Transverse colon (tissue), 4 donors: ENCODE data around the gene UBE2J1. TPM values are rescaled to one million over a fixed set of nuclear protein-coding genes. Genes with fewer than 3 reads are reported as not detected.
A peak's percentile ranks its signal among the peaks of the same experiment; 100 is the strongest.

Experiments used
- DNase-seq: peaks from one replicate; pipeline ENCODE4 v3.0.0-alpha.2; 2019
- H3K27ac ChIP-seq, 4 donors: fragments of 200-600 bp; sonication (generic); 2 replicates each; pipeline ENCODE4 v1.5.1; 2016 to 2018; ENCODE audit warnings: inconsistent platforms in 4 of 4
- H3K27me3 ChIP-seq: fragments of 200-600 bp; sonication (generic); 2 replicates; pipeline ENCODE4 v1.5.1; 2017; ENCODE audit warnings: inconsistent platforms
- H3K36me3 ChIP-seq, 4 donors: fragments of 200-600 bp; sonication (generic); 2 replicates each; pipeline ENCODE4 v1.5.1; 2017 to 2019; ENCODE audit warnings: inconsistent platforms in 4 of 4
- H3K4me1 ChIP-seq, 4 donors: fragments of 200-600 bp; sonication (generic); 2 replicates each; pipeline ENCODE4 v1.5.1; 2017 to 2020; ENCODE audit warnings: inconsistent platforms in 4 of 4
- H3K4me3 ChIP-seq, 4 donors: fragments of 200-600 bp; sonication (generic); 1 replicate in 1 of 4; 2 replicates in 3 of 4; pipeline versions ENCODE4 v1.5.1 to v1.6.1; 2017 to 2019; ENCODE audit warnings: inconsistent platforms in 4 of 4
- H3K9me3 ChIP-seq, 2 donors: fragments of 200-600 bp; sonication (generic); 2 replicates each; pipeline ENCODE4 v1.5.1; 2017 to 2019; ENCODE audit warnings: inconsistent platforms in 2 of 2
- CTCF ChIP-seq, 5 experiments: fragments of 200-600 bp in 3 of 5; fragments of 450-650 bp in 2 of 5; sonication (generic) in 3 of 5; IDR thresholded peaks; 1 replicate in 2 of 5; 2 replicates in 3 of 5; pipeline ENCODE4 v1.5.1; 2016 to 2017; ENCODE audit warnings: antibody characterized with exemption in 5 of 5, inconsistent platforms in 3 of 5, mild to moderate bottlenecking in 2 of 5, moderate library complexity in 1 of 5
- EP300 ChIP-seq: sonication (generic); formaldehyde crosslinking; IDR thresholded peaks from one replicate; pipeline ENCODE4 v1.6.1; 2017; ENCODE audit warnings: antibody characterized with exemption, low read depth
- POLR2A ChIP-seq: fragments of 450-650 bp; IDR thresholded peaks from one replicate; pipeline ENCODE4 v1.6.1; 2016; ENCODE audit warnings: antibody characterized with exemption, mild to moderate bottlenecking, moderate library complexity
- POLR2AphosphoS5 ChIP-seq, 3 donors: sonication (generic); formaldehyde crosslinking; IDR thresholded peaks; one replicate each; pipeline ENCODE4 v1.6.1; 2016; ENCODE audit warnings: antibody characterized with exemption in 3 of 3
- WGBS, 2 donors: methylation state at CpG; one replicate each; pipeline ENCODE4 v1.1.5; 2018; ENCODE audit warnings: low coverage in 1 of 2; 5-methylcytosine and 5-hydroxymethylcytosine counted together
- in situ Hi-C, 4 donors: fragments of 200-750 bp; cut with MboI; loops; one replicate each; pipeline versions ENCODE4 v1.15.0 to v1.15.1; 2017; ENCODE audit warnings: low sequenced_read_pairs in 3 of 4, low pct_ligation_motif_present in 1 of 4, low pct_unique_long_range_greater_than_20kb in 1 of 4
- intact Hi-C: fragments of 100-400 bp; cut with DNase I; formaldehyde crosslinking; loops from one replicate; pipeline ENCODE4 v1.15.1; 2023; ENCODE audit warnings: low total_unique reads
- total RNA-seq, 4 donors: library from RNA; depleted of rRNA; stranded (reverse); fragments of >200 nt; gene quantifications; one replicate each; pipeline ENCODE4 v1.1.0, GENCODE V29; 2016

UBE2J1 gene
- total RNA-seq, 4 donors from 2014 or later: 27.3 to 52.9 (median 38.2) TPM

GRCh38 chr6:89381031-89381430, 28.5 kb upstream of the UBE2J1 start:
- intact Hi-C loops: no loop called here
- DNase-seq: no peak
- Histone ChIP-seq H3K4me1 (no peaks in the 10 kb centered on the region), H3K27me3 (no peaks in the 10 kb centered on the region), H3K36me3 (no peaks in the 10 kb centered on the region), H3K9me3 (no peaks in the 10 kb centered on the region), H3K27ac (no peak overlapping the region), H3K4me3 (no peak overlapping the region)
- TF ChIP-seq CTCF (IDR thresholded peaks at IDR 0.05) (no peak), EP300 (no peak), POLR2A (no peak), POLR2AphosphoS5 (IDR thresholded peaks at IDR 0.05) (no peak)
- 91% methylated on average over 2 of the region's 2 CpGs; no CpG with 5 or more reads in 1 of the 2 donors for WGBS, 2 donors
- in situ Hi-C loops: no loop called here

DNA sequence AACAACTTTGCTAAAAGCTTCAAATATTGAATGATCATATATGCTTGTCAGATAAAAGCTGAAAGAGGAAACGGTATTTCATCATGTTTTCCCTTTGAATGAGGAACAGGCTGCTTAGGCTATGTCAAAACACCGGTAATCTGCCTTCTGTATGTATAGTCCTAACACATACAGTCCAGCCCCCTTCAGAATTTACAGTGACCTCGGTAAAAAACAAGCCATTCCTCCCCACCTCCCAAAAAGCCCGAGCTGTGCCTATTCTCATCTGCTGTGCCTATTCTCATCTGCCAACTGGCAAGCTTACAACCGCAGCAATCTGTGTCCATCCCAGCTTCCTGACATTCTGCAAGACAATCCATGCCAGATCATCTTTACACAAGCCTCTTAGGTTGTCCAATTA, 26.8 kb upstream of the UBE2J1 start:
- 59 to 77% methylated on average over 5 of the region's 5 CpGs for WGBS, 2 donors
- Histone ChIP-seq H3K4me1 (peaks cover 0 to 6% (median 2%) of the 10 kb centered on the region in 4 donors), H3K4me3 (no peak overlapping the region), H3K9me3 (no peaks in the 10 kb centered on the region), H3K27ac (no peak overlapping the region), H3K36me3 (no peaks in the 10 kb centered on the region), H3K27me3 (no peaks in the 10 kb centered on the region)
- in situ Hi-C loops (no loop called here), intact Hi-C loops (no loop called here)
- no peak for DNase-seq
- TF ChIP-seq POLR2A (no peak), EP300 (no peak), POLR2AphosphoS5 (IDR thresholded peaks at IDR 0.05) (no peak), CTCF (IDR thresholded peaks at IDR 0.05) (no peak)

DNA sequence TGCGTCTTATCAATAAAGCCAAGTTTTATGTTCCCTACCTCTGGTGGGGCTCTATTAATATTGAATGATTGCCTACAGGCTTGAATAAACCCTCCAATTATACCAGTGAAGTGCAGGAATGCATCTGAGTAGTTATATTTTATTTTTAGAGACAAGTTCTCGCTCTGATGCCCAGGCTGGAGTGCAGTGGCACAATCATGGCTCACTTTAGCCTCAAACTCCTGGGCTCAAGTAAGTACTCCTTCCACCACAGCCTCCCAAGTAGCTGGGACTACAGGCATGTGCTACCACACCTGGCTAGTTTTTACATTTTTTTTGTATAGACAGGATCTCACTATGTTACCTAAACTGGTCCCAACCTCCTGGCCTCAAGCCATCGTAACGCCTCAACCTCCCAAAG, 26.1 kb upstream of the UBE2J1 start:
- no peak overlapping the region for H3K27ac ChIP-seq
- peaks cover 0 to 6% (median 2%) of the 10 kb centered on the region in 4 donors for H3K4me1 ChIP-seq
- no peaks in the 10 kb centered on the region for H3K9me3 ChIP-seq
- DNase-seq: no peak
- in situ Hi-C loops: no loop called here
- no peak overlapping the region for H3K4me3 ChIP-seq
- no peaks in the 10 kb centered on the region for H3K27me3 ChIP-seq
- WGBS, 2 donors: 93 to 97% methylated on average over 4 of the region's 4 CpGs
- intact Hi-C loops: no loop called here
- H3K36me3 ChIP-seq: no peaks in the 10 kb centered on the region
- TF ChIP-seq CTCF (IDR thresholded peaks at IDR 0.05) (no peak), POLR2A (no peak), EP300 (no peak), POLR2AphosphoS5 (IDR thresholded peaks at IDR 0.05) (no peak)

- DNase-seq: peak; percentile 83
- no peak overlapping the region for H3K4me3 ChIP-seq
- 51 to 64% methylated on average over 5 to 6 of the region's 6 CpGs for WGBS, 2 donors
- intact Hi-C loops: no loop called here
- H3K9me3 ChIP-seq: no peaks in the 10 kb centered on the region
- no peaks in the 10 kb centered on the region for H3K36me3 ChIP-seq
- H3K27ac ChIP-seq: no peak overlapping the region
- H3K4me1 ChIP-seq: peaks cover 0 to 16% (median 4%) of the 10 kb centered on the region in 4 donors
- no peaks in the 10 kb centered on the region for H3K27me3 ChIP-seq
- no peak for TF ChIP-seq EP300
- TF ChIP-seq POLR2AphosphoS5 (IDR thresholded peaks at IDR 0.05): peak in 1 of 3 donors; percentile 24
- no peak for TF ChIP-seq POLR2A
- peak in 3 of 5 experiments; percentile 27 to 45 (median 36) for TF ChIP-seq CTCF (IDR thresholded peaks at IDR 0.05)
- in situ Hi-C loops: no loop called here
Measured at GRCh38 chr6:89375427-89376267, 23.1 kb upstream of the UBE2J1 start.
